Liver (tissue), 9 donors: Measurements from ENCODE around the gene CHRM5. TPM values are rescaled to one million over a fixed set of nuclear protein-coding genes. Genes with fewer than 3 reads are reported as not detected.

ENCODE experiments used
- DNase-seq: peaks from one replicate; pipeline ENCODE4 v3.0.0-alpha.2; 2017; ENCODE audit warnings: low spot score
- H3K27ac ChIP-seq, 2 donors: one replicate each; pipeline ENCODE4 v1.7.0; 2013; ENCODE audit warnings: inconsistent platforms in 2 of 2, low read length in 2 of 2, control low read depth in 1 of 2, low read depth in 1 of 2, mild to moderate bottlenecking in 1 of 2
- H3K27me3 ChIP-seq, 4 donors: one replicate each; pipeline versions ENCODE4 v1.6.1 to v1.7.0; 2013; ENCODE audit warnings: low read length in 3 of 4, inconsistent platforms in 1 of 4, mild to moderate bottlenecking in 1 of 4, moderate library complexity in 1 of 4; ENCODE audit not compliant: control insufficient read depth in 4 of 4, insufficient read depth in 4 of 4
- H3K36me3 ChIP-seq, 4 donors: one replicate each; pipeline versions ENCODE4 v1.6.1 to v1.7.0; 2013; ENCODE audit warnings: low read length in 3 of 4, mild to moderate bottlenecking in 3 of 4, low read depth in 1 of 4, moderate library complexity in 1 of 4; ENCODE audit not compliant: control insufficient read depth in 4 of 4, insufficient read depth in 3 of 4
- H3K4me1 ChIP-seq, 4 donors: one replicate each; pipeline versions ENCODE4 v1.6.1 to v1.7.0; 2013; ENCODE audit warnings: low read length in 3 of 4, mild to moderate bottlenecking in 3 of 4, moderate library complexity in 1 of 4; ENCODE audit not compliant: control insufficient read depth in 4 of 4, insufficient read depth in 4 of 4
- H3K4me3 ChIP-seq, 3 donors: one replicate each; pipeline versions ENCODE4 v1.6.1 to v1.7.0; 2013; ENCODE audit warnings: low read length in 3 of 3, control low read depth in 1 of 3, low read depth in 1 of 3, mild to moderate bottlenecking in 1 of 3
- H3K9ac ChIP-seq, 2 donors: one replicate each; pipeline ENCODE4 v1.7.0; 2013; ENCODE audit warnings: low read length in 2 of 2, mild to moderate bottlenecking in 2 of 2, moderate library complexity in 2 of 2, control low read depth in 1 of 2, low read depth in 1 of 2
- H3K9me3 ChIP-seq, 4 donors: one replicate each; pipeline versions ENCODE4 v1.6.1 to v1.7.0; 2013; ENCODE audit warnings: low read length in 3 of 4; ENCODE audit not compliant: control insufficient read depth in 4 of 4
- EGR1 ChIP-seq, 2 donors: IDR thresholded peaks; 2 replicates each; pipeline ENCODE4 v1.6.1; 2016 to 2018; ENCODE audit warnings: antibody characterized with exemption in 2 of 2, low read depth in 2 of 2
- FOXA1 ChIP-seq: IDR thresholded peaks from 2 replicates; pipeline ENCODE4 v1.6.1; 2016; ENCODE audit warnings: antibody characterized with exemption
- FOXA2 ChIP-seq: IDR thresholded peaks from 2 replicates; pipeline ENCODE4 v1.6.1; 2016; ENCODE audit warnings: antibody characterized with exemption
- GABPA ChIP-seq, 2 donors: IDR thresholded peaks in 1 of 2; conservative IDR thresholded peaks in 1 of 2; 2 replicates each; pipeline ENCODE4 v1.6.1; 2016; ENCODE audit warnings: antibody characterized with exemption in 2 of 2, mild to moderate bottlenecking in 1 of 2, moderate library complexity in 1 of 2
- HNF4A ChIP-seq, 2 donors: conservative IDR thresholded peaks; 2 replicates each; pipeline ENCODE4 v1.6.1; 2016; ENCODE audit warnings: antibody characterized with exemption in 2 of 2, mild to moderate bottlenecking in 2 of 2
- HNF4G ChIP-seq: IDR thresholded peaks from 2 replicates; pipeline ENCODE4 v1.6.1; 2016; ENCODE audit warnings: antibody characterized with exemption
- JUND ChIP-seq, 2 donors: IDR thresholded peaks; 2 replicates each; pipeline ENCODE4 v1.6.1; 2016; ENCODE audit warnings: antibody characterized with exemption in 2 of 2
- NR2F2 ChIP-seq: IDR thresholded peaks from 2 replicates; pipeline ENCODE4 v1.6.1; 2016; ENCODE audit warnings: antibody characterized with exemption
- RAD21 ChIP-seq, 2 donors: IDR thresholded peaks; 2 replicates each; pipeline ENCODE4 v1.6.1; 2016; ENCODE audit warnings: antibody characterized with exemption in 2 of 2, mild to moderate bottlenecking in 2 of 2
- RXRA ChIP-seq, 2 donors: IDR thresholded peaks; 2 replicates each; pipeline ENCODE4 v1.6.1; 2017 to 2018; ENCODE audit warnings: antibody characterized with exemption in 2 of 2, mild to moderate bottlenecking in 1 of 2
- SP1 ChIP-seq: IDR thresholded peaks from 2 replicates; pipeline ENCODE4 v1.6.1; 2018; ENCODE audit warnings: antibody characterized with exemption, mild to moderate bottlenecking
- TAF1 ChIP-seq: conservative IDR thresholded peaks from 2 replicates; pipeline ENCODE4 v1.6.1; 2016; ENCODE audit warnings: antibody characterized with exemption, mild to moderate bottlenecking
- YY1 ChIP-seq: IDR thresholded peaks from 2 replicates; pipeline ENCODE4 v1.6.1; 2016; ENCODE audit warnings: antibody characterized with exemption, mild to moderate bottlenecking
- WGBS: extraction: QIAGEN DNeasy Blood & Tissue Kit; methylation state at CpG from one replicate; pipeline ENCODE4 v1.1.7; 2013; 5-methylcytosine and 5-hydroxymethylcytosine counted together
- polyA plus RNA-seq, 2 donors: library from polyadenylated mRNA; stranded (reverse) in 1 of 2; unstranded in 1 of 2; fragments of 200-250 nt in 1 of 2; fragments of >200 nt in 1 of 2; fragmentation: Nextera tagmentation in 1 of 2; extraction: Ambion mirVana in 1 of 2; gene quantifications; one replicate each; pipeline versions ENCODE4 v1.2.1 to v1.2.3, GENCODE V29; 2013 to 2015
- total RNA-seq, 2 donors: library from RNA; depleted of rRNA; stranded (reverse); fragments of >200 nt; gene quantifications; one replicate each; pipeline ENCODE4 v1.2.3, GENCODE V29; 2014
- TF ChIP-seq, protein P1 (sequence below): IDR thresholded peaks from 2 replicates; pipeline ENCODE4 v1.6.1; 2016; ENCODE audit warnings: antibody characterized with exemption
- TF ChIP-seq, protein P2 (sequence below): fragments of 150-350 bp; IDR thresholded peaks from 2 replicates; pipeline ENCODE4 v1.5.1; 2017; ENCODE audit warnings: improper control_type of control experiment, low read depth, low read length; ENCODE audit not compliant: missing input control
- TF ChIP-seq, protein P3 (sequence below): IDR thresholded peaks from 2 replicates; pipeline ENCODE4 v1.6.1; 2016; ENCODE audit warnings: antibody characterized with exemption
- TF ChIP-seq, protein P4 (sequence below): IDR thresholded peaks from 2 replicates; pipeline ENCODE4 v1.6.1; 2016; ENCODE audit warnings: antibody characterized with exemption
- donor health status: healthy.
- donor health status: healthy.
- donor health status: healthy.
- donor health status: healthy.
- donor health status: healthy.

CHRM5 gene
- total and polyA plus RNA-seq, 4 donors = 0.38 TPM; not detected in 3

DNA sequence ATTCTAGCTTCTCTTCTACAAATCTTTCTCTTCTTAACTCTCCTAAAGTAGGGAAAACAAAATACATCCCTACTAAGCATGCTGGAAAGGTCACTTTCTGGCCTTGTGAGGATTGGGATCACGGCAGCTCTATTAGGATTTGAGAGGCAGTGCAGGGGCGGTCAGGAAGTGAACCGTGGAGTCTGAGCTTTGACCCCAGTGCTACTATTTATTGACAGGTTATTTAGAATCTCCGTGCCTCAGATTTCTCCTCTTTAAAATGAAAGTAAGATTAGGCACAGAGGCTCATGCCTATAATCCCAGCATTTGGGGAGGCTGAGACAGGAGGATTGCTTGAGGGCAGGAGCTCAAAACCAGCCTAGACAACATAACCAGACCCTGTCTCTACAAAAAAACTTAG, 42.0 kb upstream of the CHRM5 start (continued):
- TF ChIP-seq, protein P1, sequence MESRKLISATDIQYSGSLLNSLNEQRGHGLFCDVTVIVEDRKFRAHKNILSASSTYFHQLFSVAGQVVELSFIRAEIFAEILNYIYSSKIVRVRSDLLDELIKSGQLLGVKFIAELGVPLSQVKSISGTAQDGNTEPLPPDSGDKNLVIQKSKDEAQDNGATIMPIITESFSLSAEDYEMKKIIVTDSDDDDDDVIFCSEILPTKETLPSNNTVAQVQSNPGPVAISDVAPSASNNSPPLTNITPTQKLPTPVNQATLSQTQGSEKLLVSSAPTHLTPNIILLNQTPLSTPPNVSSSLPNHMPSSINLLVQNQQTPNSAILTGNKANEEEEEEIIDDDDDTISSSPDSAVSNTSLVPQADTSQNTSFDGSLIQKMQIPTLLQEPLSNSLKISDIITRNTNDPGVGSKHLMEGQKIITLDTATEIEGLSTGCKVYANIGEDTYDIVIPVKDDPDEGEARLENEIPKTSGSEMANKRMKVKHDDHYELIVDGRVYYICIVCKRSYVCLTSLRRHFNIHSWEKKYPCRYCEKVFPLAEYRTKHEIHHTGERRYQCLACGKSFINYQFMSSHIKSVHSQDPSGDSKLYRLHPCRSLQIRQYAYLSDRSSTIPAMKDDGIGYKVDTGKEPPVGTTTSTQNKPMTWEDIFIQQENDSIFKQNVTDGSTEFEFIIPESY = peak; percentile 15
- TF ChIP-seq HNF4A (conservative IDR thresholded peaks at IDR 0.05) = peak; percentile 99

DNA sequence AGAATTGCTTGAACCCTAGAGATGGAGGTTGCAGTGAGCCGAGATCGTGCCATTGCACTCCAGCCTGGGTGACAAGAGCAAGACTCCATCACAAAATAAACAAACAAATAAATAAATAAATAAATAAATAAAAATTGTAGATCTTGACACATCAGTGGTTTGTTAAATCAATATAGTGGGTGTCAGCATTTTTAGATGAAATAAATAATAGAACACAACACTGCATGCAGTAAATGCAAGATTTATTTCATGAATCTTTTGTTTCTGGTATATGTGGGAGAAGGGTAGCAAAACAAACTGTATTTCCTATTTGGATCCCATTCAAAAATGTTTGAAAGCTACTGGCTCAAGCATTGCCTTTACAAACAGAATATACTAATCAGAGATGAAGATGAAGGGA, 35.6 kb upstream of the CHRM5 start:
- H3K9ac ChIP-seq = no peak overlapping the region
- no peaks in the 10 kb centered on the region for H3K4me1 ChIP-seq
- no peaks in the 10 kb centered on the region for H3K27me3 ChIP-seq
- H3K36me3 ChIP-seq = no peaks in the 10 kb centered on the region
- 98% methylated on average over 2 of the region's 2 CpGs for WGBS
- H3K4me3 ChIP-seq = no peak overlapping the region
- TF ChIP-seq JUND (IDR thresholded peaks at IDR 0.05) (no peak), RXRA (IDR thresholded peaks at IDR 0.05) (no peak), HNF4G (no peak), FOXA1 (no peak), HNF4A (conservative IDR thresholded peaks at IDR 0.05) (no peak), TAF1 (no peak), GABPA (IDR thresholded peaks at IDR 0.05 in 1 of 2, conservative IDR thresholded peaks at IDR 0.05 in 1 of 2) (no peak), FOXA2 (no peak), YY1 (no peak)
- TF ChIP-seq, protein P2, sequence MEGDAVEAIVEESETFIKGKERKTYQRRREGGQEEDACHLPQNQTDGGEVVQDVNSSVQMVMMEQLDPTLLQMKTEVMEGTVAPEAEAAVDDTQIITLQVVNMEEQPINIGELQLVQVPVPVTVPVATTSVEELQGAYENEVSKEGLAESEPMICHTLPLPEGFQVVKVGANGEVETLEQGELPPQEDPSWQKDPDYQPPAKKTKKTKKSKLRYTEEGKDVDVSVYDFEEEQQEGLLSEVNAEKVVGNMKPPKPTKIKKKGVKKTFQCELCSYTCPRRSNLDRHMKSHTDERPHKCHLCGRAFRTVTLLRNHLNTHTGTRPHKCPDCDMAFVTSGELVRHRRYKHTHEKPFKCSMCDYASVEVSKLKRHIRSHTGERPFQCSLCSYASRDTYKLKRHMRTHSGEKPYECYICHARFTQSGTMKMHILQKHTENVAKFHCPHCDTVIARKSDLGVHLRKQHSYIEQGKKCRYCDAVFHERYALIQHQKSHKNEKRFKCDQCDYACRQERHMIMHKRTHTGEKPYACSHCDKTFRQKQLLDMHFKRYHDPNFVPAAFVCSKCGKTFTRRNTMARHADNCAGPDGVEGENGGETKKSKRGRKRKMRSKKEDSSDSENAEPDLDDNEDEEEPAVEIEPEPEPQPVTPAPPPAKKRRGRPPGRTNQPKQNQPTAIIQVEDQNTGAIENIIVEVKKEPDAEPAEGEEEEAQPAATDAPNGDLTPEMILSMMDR = no peak
- TF ChIP-seq, protein P3, sequence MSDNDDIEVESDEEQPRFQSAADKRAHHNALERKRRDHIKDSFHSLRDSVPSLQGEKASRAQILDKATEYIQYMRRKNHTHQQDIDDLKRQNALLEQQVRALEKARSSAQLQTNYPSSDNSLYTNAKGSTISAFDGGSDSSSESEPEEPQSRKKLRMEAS = no peak
- DNase-seq = no peak
- H3K27ac ChIP-seq = no peak overlapping the region
- no peaks in the 10 kb centered on the region for H3K9me3 ChIP-seq

DNA sequence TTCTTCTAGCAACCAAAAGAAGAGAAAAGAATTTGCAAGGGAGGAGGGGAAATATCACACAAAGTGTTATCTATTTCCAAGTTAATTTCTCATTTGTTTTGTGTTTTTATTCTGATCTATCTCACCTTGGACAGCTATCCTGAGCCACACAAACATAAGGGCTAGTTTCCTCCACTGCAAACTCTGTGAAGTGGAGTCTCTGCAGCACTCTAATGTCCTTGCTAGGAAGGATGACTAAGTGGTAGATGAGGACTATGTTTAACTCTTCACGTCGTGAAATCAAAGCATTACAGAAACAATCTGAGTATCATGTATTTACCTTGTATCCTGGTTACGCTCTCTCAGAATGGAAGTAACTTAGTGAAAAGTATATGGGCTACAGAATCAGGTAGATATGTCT, 33.9 kb upstream of the CHRM5 start:
- Histone ChIP-seq H3K4me1 (no peaks in the 10 kb centered on the region), H3K9ac (no peak overlapping the region), H3K9me3 (no peaks in the 10 kb centered on the region), H3K27me3 (no peaks in the 10 kb centered on the region), H3K36me3 (no peaks in the 10 kb centered on the region), H3K27ac (no peak overlapping the region), H3K4me3 (no peak overlapping the region)
- 92% methylated on average over 3 of the region's 3 CpGs for WGBS
- no peak for DNase-seq
- TF ChIP-seq NR2F2 = no peak

DNA sequence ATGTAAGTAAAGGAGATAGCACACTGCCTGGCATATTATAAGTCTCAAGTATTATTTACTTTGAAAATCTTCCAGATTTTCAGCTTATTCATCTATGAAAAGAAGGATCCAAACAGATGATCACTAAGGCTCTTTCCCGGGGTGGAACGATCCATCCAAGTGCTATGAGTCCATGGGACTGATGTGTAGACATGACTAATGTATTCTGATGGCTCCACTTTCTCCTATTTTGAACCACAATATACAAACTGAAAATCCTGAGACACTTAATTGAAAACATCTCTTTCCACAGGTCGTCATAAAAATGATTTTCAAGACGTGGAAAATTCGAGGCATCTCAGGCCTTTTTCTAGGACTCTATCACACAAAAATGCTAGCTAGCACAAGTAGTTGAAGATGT, 33.4 kb upstream of the CHRM5 start:
- Histone ChIP-seq H3K4me1 (no peaks in the 10 kb centered on the region), H3K27ac (no peak overlapping the region), H3K9me3 (no peaks in the 10 kb centered on the region), H3K27me3 (no peaks in the 10 kb centered on the region), H3K4me3 (no peak overlapping the region), H3K9ac (no peak overlapping the region), H3K36me3 (no peaks in the 10 kb centered on the region)
- WGBS = 84% methylated on average over 5 of the region's 5 CpGs
- TF ChIP-seq FOXA1 (no peak), SP1 (no peak), GABPA (IDR thresholded peaks at IDR 0.05 in 1 of 2, conservative IDR thresholded peaks at IDR 0.05 in 1 of 2) (no peak), EGR1 (IDR thresholded peaks at IDR 0.05; ENCODE audit: low read depth in 2 of 2) (no peak), FOXA2 (no peak), HNF4G (no peak), RXRA (IDR thresholded peaks at IDR 0.05) (no peak), JUND (IDR thresholded peaks at IDR 0.05) (no peak), HNF4A (conservative IDR thresholded peaks at IDR 0.05) (no peak), TAF1 (no peak), RAD21 (IDR thresholded peaks at IDR 0.05) (no peak)
- TF ChIP-seq, protein P2 = no peak
- TF ChIP-seq, protein P4, sequence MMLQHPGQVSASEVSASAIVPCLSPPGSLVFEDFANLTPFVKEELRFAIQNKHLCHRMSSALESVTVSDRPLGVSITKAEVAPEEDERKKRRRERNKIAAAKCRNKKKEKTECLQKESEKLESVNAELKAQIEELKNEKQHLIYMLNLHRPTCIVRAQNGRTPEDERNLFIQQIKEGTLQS = no peak
- DNase-seq = no peak
